ENCODE measurements around the gene PIH1D1.
"Not testable (repeated sequence)": the region's sequence is repeated elsewhere in the genome, so short reads cannot be mapped to it uniquely, and the experiment has no call there.

The PIH1D1 gene

DNA sequence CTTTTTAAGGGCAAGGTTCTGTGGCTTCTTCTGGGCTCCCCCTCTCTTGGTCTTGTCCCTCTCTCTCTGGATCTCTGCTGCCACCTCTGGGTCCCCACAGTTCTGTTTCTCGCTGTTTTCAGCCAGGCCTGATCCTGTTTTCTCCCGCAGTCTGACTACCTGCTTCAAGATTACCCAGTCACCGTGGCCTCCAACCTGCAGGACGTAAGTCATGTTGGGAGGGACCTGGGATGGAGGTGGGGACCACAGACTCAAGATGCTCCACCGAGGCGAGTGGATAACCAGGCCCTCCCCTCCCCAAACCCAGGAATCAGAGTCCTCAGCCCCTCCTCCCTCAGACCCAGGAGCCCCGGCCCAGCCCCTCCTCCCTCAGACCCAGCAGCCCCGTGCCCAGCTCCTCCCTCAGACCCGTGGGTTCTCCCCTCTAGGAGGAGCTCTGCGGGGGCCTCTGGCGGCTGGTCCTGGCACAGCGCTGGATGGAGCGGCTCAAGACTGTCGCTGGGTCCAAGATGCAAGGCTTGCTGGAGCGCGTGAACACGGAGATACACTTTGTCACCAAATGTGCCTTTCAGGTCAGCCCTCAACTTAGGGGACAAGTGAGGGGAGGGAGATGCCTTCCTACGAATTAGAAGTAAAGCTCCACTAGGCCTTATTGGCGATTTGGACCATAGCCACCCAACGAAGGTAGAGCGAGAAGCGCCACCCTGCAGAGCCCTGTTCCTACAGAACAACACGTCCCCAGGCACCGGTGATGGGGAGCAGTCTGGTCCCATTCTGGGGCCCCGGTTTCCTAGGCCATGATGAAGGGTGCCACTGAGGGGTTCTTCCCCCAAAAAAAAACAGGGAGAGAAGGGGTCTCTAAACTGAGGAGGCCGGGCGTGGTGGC lies 24.6 kb upstream of the PIH1D1 start:
- no peak overlapping the region for H3K27ac ChIP-seq (ENCODE audit: low read depth, low read length)
- peaks cover 6% of the 10 kb centered on the region; the same call in 1 of the 2 replicates for H3K4me1 ChIP-seq (ENCODE audit: control insufficient read depth, insufficient read depth, low read length)
- H3K4me3 ChIP-seq (ENCODE audit: low read depth, low read length) = peak overlapping the region; percentile 19; the same call in 1 of the 2 replicates
- H3K36me3 ChIP-seq (ENCODE audit: control insufficient read depth, insufficient read depth, low read length) = no peaks in the 10 kb centered on the region
- H3K9ac ChIP-seq (ENCODE audit: low read length) = no peak overlapping the region
- H3K9me3 ChIP-seq (ENCODE audit: control insufficient read depth, insufficient read depth, low read depth, low read length) = no peaks in the 10 kb centered on the region
- peaks cover 8% of the 10 kb centered on the region for H3K27me3 ChIP-seq (ENCODE audit: control insufficient read depth, insufficient read depth, low read length)

DNA sequence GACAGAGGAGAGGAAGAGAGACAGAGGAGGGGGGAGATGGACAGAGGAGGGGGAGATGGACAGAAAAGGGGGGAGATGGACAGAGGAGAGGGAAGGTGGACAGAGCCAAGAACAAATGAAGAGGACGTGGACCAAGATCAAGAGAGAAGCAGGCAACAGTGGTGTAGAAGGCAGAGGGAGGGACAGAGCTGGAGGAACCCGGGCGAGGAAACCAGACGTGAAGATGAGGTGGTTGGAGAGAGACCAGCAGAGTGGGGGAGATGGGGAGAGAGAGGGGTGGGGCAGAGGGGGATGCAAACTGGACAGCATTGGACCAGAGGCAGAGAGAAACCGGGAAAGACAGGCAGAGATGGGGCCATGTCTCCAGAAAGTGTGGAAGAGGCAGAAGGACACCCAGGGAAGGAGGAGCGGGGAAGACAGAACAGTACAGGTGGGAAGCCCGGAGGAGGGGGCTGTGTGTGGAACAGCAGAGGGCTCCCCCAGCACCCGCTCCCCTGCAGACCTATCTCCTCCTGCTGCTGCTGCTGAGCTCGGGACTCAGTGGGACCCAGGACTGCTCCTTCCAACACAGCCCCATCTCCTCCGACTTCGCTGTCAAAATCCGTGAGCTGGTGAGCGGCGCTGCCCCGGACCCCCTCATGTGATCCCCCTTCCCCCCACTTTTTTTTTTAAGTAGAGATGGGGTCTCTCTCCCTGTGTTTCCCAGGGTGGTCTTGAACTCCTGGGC lies 23.7 kb upstream of the PIH1D1 start:
- H3K27me3 ChIP-seq (ENCODE audit: control insufficient read depth, insufficient read depth, low read length) = peaks cover 8% of the 10 kb centered on the region
- H3K27ac ChIP-seq (ENCODE audit: low read depth, low read length) = no peak overlapping the region
- H3K9ac ChIP-seq (ENCODE audit: low read length) = no peak overlapping the region
- peaks cover 6% of the 10 kb centered on the region; the same call in 1 of the 2 replicates for H3K4me1 ChIP-seq (ENCODE audit: control insufficient read depth, insufficient read depth, low read length)
- no peaks in the 10 kb centered on the region for H3K9me3 ChIP-seq (ENCODE audit: control insufficient read depth, insufficient read depth, low read depth, low read length)
- no peak overlapping the region for H3K4me3 ChIP-seq (ENCODE audit: low read depth, low read length)
- H3K36me3 ChIP-seq (ENCODE audit: control insufficient read depth, insufficient read depth, low read length) = 0 out of 2 replicates have a peak, but pooled peaks cover 3% of the 10 kb centered on the region

DNA sequence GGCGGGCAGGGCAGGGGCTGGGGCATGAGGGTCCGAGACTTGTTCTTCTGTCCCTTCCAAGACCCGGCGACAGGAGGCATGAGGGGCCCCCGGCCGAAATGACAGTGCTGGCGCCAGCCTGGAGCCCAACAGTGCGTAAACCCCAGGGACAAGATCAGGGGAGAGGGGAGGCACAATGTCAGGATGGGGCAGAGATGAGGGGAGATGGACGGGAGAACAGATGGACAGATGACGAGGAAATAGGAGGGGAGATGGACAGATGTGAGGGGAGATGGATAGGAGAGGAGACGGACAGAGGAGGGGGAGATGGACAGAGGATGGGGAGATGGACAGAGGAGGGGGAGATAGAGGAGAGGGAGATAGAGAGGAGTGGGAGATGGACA lies 22.9 kb upstream of the PIH1D1 start:
- Histone ChIP-seq H3K9me3 (ENCODE audit: control insufficient read depth, insufficient read depth, low read depth, low read length) (no peaks in the 10 kb centered on the region), H3K4me1 (ENCODE audit: control insufficient read depth, insufficient read depth, low read length) (peaks cover 6% of the 10 kb centered on the region; the same call in 1 of the 2 replicates), H3K27me3 (ENCODE audit: control insufficient read depth, insufficient read depth, low read length) (peaks cover 8% of the 10 kb centered on the region), H3K36me3 (ENCODE audit: control insufficient read depth, insufficient read depth, low read length) (peaks cover 8% of the 10 kb centered on the region; the same call in 1 of the 2 replicates), H3K4me3 (ENCODE audit: low read depth, low read length) (peak overlapping the region; percentile 52), H3K27ac (ENCODE audit: low read depth, low read length) (no peak overlapping the region), H3K9ac (ENCODE audit: low read length) (no peak overlapping the region)

DNA sequence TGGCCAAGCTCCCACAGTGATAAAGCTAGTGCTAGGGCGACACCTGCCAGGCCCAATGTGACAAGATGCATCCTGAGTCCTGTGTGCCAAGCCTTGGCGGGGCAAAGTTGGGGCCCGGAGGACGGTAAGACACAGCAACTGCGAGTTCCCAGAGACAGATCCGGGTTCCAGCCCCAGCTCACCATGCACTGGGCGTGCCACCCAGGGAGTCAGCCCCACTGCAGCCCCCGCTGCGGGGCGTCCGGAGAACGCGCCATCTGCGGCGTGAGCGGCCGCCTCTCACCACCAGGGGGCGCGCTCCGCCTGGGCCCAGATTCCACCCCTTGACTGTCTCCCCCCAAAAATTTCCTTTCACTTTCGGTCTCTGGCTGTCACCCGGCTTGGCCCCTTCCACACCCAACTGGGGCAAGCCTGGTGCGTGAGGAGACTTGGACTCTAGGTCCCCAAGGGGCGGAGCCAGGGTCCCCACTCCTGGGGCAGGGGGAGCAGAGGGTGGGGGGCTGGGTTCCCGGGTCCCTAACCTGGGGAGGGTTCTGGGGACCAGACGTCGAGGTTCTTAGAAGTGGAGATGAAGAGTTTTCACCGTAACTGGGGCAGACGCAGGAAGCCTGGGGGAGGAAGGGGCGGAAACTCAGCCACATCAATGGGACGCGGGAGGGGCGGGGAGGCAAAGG lies 22.4 kb upstream of the PIH1D1 start, which contains the start of gene FLT3LG:
Gene FLT3LG, plus strand, starts transcription at position 348 of the 674 bp plus-strand sequence. CDS start 425 bp downstream, outside the sequence.
- Histone ChIP-seq H3K27me3 (ENCODE audit: control insufficient read depth, insufficient read depth, low read length) (peaks cover 8% of the 10 kb centered on the region), H3K4me3 (ENCODE audit: low read depth, low read length) (peak within 1 kb of the TSS; percentile 52), H3K9me3 (ENCODE audit: control insufficient read depth, insufficient read depth, low read depth, low read length) (no peaks in the 10 kb centered on the region), H3K36me3 (ENCODE audit: control insufficient read depth, insufficient read depth, low read length) (peaks cover 8% of the 10 kb centered on the region; the same call in 1 of the 2 replicates), H3K27ac (ENCODE audit: low read depth, low read length) (no peak within 1 kb of the TSS), H3K9ac (ENCODE audit: low read length) (no peak within 1 kb of the TSS), H3K4me1 (ENCODE audit: control insufficient read depth, insufficient read depth, low read length) (peaks cover 9% of the 10 kb centered on the region)

DNA sequence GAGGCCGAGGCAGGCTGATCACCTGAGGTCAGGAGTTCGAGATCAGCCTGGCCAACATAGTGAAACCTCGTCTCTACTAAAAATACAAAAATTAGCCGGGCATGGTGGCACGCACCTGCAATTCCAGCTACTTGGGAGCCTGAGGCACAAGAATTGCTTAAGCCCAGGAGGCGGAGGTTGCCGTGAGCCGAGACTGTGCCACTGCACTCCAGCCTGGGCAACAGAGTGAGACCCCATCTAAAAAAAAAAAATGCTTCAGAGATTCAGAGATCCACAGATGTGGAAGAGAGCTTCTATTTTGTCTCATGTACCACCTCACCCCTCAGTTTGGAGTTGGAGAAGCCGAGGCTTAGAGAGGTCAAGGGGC lies 21.9 kb upstream of the PIH1D1 start:
- not testable (repeated sequence) for H3K27ac ChIP-seq (ENCODE audit: low read depth, low read length); H3K9ac ChIP-seq (ENCODE audit: low read length); H3K27me3 ChIP-seq (ENCODE audit: control insufficient read depth, insufficient read depth, low read length); H3K36me3 ChIP-seq (ENCODE audit: control insufficient read depth, insufficient read depth, low read length); H3K9me3 ChIP-seq (ENCODE audit: control insufficient read depth, insufficient read depth, low read depth, low read length)
- Histone ChIP-seq H3K4me1 (ENCODE audit: control insufficient read depth, insufficient read depth, low read length) (peaks cover 12% of the 10 kb centered on the region), H3K4me3 (ENCODE audit: low read depth, low read length) (peak overlapping the region; percentile 52; the same call in 1 of the 2 replicates)

DNA sequence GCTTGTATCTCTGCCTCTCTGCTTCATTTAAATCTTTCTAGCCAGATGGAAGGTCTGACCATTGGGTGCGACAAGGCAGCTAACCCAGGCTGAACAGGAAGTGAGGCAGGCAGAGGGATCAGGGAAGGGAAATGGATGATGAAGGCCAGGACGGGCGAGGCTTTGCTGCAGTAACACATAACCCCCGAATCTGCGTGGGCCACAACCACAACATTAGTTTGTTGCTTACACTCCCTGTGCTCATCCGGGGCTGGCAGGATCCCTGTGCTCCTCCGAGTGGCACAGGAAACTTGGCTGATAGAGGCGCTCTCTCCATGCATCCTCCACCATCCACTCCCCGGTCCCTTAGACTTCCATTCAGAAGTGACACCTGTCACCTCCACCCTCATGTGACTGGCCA lies 21.3 kb upstream of the PIH1D1 start:
- H3K27ac ChIP-seq (ENCODE audit: low read depth, low read length) = no peak overlapping the region

DNA sequence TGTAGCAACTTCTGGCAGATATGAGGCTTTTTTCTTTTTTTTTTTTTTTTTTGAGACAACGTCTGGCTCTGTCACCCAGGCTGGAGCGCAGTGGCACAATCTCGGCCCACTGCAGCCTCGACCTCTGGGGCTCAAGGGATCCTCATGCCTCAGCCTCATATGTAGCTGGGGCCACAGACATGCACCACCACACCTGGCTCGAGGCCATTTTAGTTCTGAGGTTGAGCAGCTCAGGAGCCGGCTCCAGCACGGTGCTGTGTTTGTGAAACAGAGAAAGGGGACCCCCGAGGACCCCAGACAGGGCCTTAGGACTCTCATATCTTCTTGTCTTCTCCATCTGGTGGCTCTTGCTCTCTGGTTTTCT lies 19.0 kb upstream of the PIH1D1 start:
- no peak overlapping the region for H3K9ac ChIP-seq (ENCODE audit: low read length)
- H3K36me3 ChIP-seq (ENCODE audit: control insufficient read depth, insufficient read depth, low read length) = peaks cover 15% of the 10 kb centered on the region; the same call in 1 of the 2 replicates
- H3K27me3 ChIP-seq (ENCODE audit: control insufficient read depth, insufficient read depth, low read length) = peaks cover 8% of the 10 kb centered on the region
- peaks cover 10% of the 10 kb centered on the region for H3K4me1 ChIP-seq (ENCODE audit: control insufficient read depth, insufficient read depth, low read length)
- no peak overlapping the region for H3K4me3 ChIP-seq (ENCODE audit: low read depth, low read length)
- no peak overlapping the region for H3K27ac ChIP-seq (ENCODE audit: low read depth, low read length)
- H3K9me3 ChIP-seq (ENCODE audit: control insufficient read depth, insufficient read depth, low read depth, low read length) = no peaks in the 10 kb centered on the region

More for the DNA sequence above, 21.3 kb upstream of the PIH1D1 start:
- Histone ChIP-seq H3K4me3 (ENCODE audit: low read depth, low read length) (no peak overlapping the region), H3K36me3 (ENCODE audit: control insufficient read depth, insufficient read depth, low read length) (peaks cover 8% of the 10 kb centered on the region; the same call in 1 of the 2 replicates), H3K9me3 (ENCODE audit: control insufficient read depth, insufficient read depth, low read depth, low read length) (no peaks in the 10 kb centered on the region), H3K27me3 (ENCODE audit: control insufficient read depth, insufficient read depth, low read length) (peaks cover 8% of the 10 kb centered on the region), H3K9ac (ENCODE audit: low read length) (no peak overlapping the region), H3K4me1 (ENCODE audit: control insufficient read depth, insufficient read depth, low read length) (peaks cover 12% of the 10 kb centered on the region)

DNA sequence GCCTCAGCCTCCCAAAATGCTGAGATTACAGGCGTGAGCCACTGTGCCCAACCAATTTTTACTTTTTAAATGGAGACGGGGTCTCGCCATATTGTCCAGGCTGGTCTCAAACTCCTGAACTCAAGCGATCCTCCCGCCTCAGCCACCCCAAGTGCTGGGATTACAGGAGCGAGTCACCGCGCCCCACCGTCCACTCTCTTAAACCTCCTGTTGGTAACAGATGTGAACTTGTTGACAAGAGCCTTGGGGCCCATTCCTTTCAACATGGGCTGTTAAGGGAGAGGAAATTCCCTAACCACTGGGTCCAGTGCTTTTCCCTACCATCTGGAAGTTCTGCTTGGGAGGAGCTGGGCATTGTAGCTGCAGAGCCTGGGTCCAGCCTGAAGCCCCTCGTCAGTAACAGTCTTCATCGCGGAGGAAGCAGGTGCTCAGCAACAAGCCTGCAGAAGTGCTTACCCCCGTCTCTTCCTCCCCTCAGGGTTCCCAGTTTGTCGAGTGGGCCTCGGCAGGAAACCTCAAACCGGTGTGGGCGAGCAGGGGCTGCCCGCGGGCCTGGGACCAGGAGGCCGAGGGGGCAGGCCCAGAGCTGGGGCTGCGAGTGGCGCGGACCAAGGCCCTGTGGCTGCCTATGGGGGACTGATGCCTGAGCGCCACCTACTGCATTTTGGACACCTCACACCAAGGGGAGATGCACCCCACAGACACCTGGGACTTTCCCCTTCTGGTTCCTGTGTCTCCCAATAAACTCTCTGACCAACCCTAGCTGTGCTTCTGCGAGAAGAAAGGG lies 18.4 kb upstream of the PIH1D1 start:
- Histone ChIP-seq H3K27ac (ENCODE audit: low read depth, low read length) (no peak overlapping the region), H3K27me3 (ENCODE audit: control insufficient read depth, insufficient read depth, low read length) (peaks cover 7% of the 10 kb centered on the region), H3K36me3 (ENCODE audit: control insufficient read depth, insufficient read depth, low read length) (peaks cover 15% of the 10 kb centered on the region; the same call in 1 of the 2 replicates), H3K9me3 (ENCODE audit: control insufficient read depth, insufficient read depth, low read depth, low read length) (no peaks in the 10 kb centered on the region), H3K4me3 (ENCODE audit: low read depth, low read length) (no peak overlapping the region), H3K9ac (ENCODE audit: low read length) (no peak overlapping the region), H3K4me1 (ENCODE audit: control insufficient read depth, insufficient read depth, low read length) (peaks cover 10% of the 10 kb centered on the region)

DNA sequence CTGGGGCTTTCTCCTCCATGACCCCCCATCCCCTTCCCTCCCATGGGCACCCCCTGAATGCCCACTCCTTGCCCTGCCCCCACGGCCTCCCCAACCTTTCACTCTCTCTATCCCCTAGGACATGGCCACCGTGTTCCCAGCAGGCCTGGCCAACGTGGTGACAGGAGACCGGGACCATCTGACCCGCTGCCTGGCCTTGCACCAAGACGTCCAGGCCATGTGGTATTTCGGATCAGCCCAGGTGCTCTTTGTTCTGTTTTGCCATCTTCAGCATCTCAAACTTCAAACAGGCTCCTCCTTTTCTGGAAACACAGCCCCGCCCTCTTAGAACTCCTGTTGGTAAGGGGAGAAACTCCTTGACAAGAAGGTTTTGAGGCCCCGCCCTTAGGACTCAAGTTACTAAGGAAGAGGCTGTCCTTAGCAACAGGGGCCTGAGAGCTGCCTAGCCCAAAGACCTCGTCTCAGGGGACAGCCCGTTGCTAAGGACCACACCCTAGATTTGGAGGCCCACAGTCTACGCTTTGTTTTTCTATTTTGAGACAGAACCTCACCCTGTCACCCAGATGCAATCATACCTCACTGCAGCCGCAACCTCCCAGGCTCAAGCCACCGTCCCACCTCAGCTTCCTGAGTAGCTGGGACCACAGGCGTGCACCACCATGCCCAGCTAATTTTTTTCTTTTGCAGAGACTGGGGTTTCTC lies 17.3 kb upstream of the PIH1D1 start:
- Histone ChIP-seq H3K4me1 (ENCODE audit: control insufficient read depth, insufficient read depth, low read length) (peaks cover 6% of the 10 kb centered on the region), H3K36me3 (ENCODE audit: control insufficient read depth, insufficient read depth, low read length) (peaks cover 25% of the 10 kb centered on the region), H3K9me3 (ENCODE audit: control insufficient read depth, insufficient read depth, low read depth, low read length) (no peaks in the 10 kb centered on the region), H3K9ac (ENCODE audit: low read length) (no peak overlapping the region), H3K27ac (ENCODE audit: low read depth, low read length) (no peak overlapping the region), H3K4me3 (ENCODE audit: low read depth, low read length) (no peak overlapping the region), H3K27me3 (ENCODE audit: control insufficient read depth, insufficient read depth, low read length) (no peaks in the 10 kb centered on the region)

DNA sequence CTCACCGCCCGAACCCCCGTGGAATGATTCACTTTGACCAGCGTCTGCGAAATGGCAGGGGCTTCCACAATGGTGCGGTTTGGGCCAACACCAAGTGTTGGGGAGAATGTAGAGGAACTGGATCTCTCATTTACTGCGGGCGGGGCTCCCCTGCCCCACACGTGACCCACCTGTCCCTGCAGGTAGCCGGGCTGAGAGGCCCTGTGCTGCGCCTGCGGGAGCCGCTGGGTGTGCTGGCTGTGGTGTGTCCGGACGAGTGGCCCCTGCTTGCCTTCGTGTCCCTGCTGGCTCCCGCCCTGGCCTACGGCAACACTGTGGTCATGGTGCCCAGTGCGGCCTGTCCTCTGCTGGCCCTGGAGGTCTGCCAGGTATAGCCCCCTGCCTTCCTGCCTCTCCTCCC lies 16.6 kb upstream of the PIH1D1 start:
- Histone ChIP-seq H3K27ac (ENCODE audit: low read depth, low read length) (no peak overlapping the region), H3K4me1 (ENCODE audit: control insufficient read depth, insufficient read depth, low read length) (peaks cover 6% of the 10 kb centered on the region), H3K4me3 (ENCODE audit: low read depth, low read length) (no peak overlapping the region), H3K36me3 (ENCODE audit: control insufficient read depth, insufficient read depth, low read length) (peaks cover 27% of the 10 kb centered on the region), H3K9me3 (ENCODE audit: control insufficient read depth, insufficient read depth, low read depth, low read length) (no peaks in the 10 kb centered on the region), H3K27me3 (ENCODE audit: control insufficient read depth, insufficient read depth, low read length) (no peaks in the 10 kb centered on the region), H3K9ac (ENCODE audit: low read length) (no peak overlapping the region)
